ELR (cell line): ENCODE results near the gene IFITM2.
A peak's percentile ranks its signal among the peaks of the same experiment; 100 is the strongest.
"Not testable (repeated sequence)": the region's sequence is repeated elsewhere in the genome, so short reads cannot be mapped to it uniquely, and the experiment has no call there.

ENCODE experiments used
- DNase-seq: peaks from one replicate; pipeline ENCODE4 v3.0.0-alpha.2; 2015; ENCODE audit warnings: low read depth

IFITM2 gene

DNA sequence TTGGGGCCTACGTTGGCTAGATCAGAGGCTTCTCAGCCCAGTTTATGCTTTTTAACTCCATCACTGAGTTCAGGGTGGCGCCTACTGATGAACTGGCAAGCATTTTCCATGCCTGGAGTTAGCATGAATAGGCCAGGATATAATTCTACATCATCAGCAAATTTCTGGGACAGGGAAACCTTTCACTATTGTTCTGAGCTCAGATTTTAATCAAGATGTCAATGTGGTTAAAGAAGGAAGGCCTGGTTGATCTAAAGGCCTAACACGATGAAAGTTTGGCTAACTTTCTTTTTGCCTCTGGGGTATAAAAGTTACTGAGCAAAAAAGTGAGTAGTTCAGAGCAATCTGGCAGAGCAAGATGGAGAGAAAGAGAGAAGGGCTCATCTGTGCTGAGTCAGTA lies 34.7 kb downstream of the IFITM2 start:
- no peak for DNase-seq

DNA sequence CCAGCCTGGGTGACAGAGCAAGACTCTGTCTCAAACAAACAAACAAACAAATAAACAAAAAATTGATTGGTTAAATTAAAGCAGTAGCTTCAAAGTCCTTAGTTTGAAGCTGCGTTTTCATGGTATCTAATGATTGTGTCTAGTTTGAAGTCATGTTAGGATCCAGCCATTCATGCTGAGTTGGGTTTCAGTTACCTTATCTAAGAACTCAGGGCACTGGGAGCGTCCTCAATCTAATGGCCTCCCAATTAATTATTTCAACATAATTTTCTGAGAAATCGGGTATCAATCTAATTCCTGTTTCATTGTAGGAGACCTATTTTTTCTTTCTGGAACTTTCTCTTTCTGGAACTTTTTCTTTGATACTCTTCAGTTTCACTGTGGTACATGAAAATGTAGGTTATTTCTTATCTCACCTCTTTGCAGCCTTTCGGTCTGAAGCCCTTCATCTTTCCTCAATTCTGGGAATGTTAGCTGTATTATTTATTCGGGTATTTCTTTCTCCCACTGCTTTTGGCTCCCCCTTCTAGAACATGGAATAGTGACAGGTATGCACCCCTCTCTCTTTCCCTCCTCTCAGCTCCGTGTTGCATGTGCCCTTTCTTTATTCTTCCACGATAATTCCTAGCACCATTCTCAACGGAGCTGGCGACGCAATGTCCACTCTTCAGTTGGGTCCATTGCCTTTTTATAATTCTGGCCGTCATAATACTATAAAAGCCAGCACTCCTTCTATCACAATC lies 37.4 kb downstream of the IFITM2 start:
- DNase-seq, result no peak

DNA sequence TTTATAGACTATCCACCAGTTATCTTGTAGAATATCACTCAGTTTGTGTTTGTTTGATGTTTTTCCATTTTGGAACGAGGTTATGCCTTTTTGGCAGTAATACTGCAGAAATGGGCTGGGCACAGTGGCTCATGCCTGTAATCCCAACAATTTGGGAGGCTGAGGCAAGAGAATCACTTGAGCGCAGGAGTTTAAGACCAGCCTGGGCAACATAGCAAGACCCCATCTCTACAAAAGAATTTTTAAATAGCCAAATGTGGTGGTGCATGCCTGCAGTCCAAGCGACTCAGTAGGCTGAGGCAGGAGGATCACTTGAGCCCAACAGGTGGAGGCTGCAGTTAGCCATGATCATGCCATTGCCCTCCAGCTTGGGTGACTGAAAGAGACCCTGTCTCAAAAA lies 38.9 kb downstream of the IFITM2 start:
- no peak for DNase-seq

DNA sequence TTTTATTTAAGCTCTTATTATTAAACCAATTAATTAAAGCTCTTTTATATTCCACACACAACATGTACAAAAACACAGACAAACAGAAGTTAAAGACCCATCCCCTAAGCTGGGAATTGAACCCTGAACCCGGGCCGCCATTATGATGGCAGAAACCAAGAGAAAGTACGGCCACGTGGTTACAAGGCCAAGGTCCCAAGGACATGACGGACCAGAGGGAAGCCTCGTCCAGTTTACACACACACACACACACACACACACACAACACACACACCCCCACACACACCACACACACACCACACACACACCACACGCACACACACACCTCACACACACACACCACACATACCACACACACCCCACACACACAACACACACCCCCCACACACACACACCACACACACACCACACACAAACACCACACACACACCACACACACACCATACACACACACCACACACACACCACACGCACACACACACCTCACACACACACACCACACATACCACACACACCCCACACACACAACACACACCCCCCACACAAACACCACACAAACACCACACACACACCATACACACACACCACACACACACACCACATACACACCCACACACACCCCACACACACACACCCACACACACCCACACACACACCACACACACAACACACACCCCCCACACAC lies 41.8 kb downstream of the IFITM2 start:
- not testable (repeated sequence) for DNase-seq

DNA sequence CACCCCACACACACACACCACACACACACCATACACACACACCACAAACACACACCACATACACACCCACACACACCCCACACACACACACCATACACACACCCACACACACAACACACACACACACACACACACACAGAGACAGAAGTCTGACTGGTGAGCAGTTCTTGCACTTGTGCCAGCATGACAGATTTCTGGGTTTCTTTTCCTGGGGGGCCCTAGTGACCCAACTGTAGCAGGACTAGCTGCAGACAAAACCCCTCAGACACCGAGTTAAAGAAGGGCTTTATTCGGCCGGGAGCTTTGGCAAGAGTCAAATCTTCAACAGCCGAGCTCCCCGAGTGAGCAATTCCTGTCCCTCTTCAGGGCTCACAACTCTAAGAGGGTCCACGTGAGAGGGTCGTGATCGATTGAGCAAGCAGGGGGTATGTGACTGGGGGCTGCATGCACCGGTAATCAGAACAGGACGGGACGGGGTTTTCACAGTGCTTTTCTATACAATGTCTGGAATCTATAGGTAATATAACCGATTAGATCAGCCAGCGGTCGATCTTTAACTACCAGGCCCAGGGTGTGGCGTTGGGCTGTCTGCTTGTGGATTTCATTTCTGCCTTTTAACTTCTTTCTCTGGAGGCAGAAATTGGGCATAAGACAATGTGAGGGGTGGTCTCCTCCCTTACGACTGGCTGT lies 42.6 kb downstream of the IFITM2 start:
- DNase-seq, result not testable (repeated sequence)

DNA sequence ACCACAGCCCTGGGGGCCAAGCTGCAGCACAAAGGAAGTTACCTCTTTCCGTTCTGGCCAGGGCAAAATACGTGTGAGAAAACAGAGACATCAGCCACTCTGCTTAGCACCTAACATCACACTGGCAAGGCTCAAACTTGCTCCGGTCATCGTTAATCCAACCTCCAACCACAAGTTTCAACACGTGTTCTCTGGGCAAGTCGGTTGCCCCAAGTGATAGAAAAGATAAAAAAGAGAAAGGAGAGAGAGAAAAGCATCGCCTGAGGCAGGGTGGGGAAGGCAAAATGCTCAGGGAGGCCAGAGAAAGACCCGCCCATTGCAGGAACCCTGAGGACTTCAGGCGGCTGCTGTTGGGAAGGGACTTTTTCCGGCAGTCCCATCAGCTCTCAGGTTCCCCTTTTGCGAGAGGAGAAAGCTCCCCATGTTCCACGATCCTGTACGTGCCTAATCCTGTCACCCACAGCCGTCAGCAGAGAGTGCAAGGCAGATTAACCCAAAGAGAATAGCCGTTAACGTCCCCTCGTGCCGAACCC lies 43.2 kb downstream of the IFITM2 start:
- DNase-seq, result no peak

DNA sequence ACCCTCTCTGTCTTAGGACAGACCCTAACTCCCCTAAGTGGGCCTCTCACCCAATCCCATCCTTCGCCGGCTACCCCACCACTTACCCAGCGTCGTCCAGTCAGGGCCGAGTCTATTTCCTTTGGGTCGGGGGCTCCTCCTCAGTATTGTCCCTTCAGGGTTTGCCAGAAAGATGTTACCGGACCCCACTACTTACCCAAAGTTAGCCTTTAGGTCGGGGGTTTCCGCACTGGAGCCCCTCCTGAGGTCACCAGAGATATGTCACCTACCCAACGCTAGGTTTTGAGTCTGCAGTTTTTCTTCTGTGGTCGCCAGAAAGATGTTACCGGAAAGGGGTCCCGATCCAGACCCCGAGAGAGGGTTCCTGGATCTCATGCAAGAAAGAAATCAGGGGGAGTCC lies 43.8 kb downstream of the IFITM2 start:
- no peak for DNase-seq

DNA sequence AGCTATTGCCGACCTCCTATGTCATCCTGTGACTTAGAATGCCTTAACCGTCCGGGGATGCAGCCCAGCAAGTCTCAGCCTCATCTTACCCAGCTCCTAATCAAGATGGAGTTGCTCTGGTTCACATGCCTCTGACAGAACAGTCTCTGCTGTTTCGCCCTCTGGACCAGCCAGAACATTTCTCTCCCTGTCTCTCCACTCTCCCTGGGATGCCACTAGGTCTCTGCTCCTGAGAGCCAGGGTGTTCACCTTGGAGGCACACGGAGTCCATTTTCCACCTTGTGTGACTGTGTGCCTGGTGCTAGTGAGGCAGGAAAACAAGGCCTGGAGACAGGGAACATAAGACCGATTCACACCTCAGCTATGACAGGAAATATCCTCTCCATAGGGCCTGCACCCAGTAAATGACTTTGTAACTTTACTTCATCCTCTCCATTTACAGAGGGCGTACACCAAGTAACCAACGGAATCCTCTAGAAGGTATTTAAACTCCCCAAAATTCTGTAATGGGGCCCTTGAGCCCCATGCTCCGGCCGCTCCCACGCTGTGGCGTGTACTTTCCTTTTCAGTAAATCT lies 44.9 kb downstream of the IFITM2 start:
- DNase-seq, result no peak

DNA sequence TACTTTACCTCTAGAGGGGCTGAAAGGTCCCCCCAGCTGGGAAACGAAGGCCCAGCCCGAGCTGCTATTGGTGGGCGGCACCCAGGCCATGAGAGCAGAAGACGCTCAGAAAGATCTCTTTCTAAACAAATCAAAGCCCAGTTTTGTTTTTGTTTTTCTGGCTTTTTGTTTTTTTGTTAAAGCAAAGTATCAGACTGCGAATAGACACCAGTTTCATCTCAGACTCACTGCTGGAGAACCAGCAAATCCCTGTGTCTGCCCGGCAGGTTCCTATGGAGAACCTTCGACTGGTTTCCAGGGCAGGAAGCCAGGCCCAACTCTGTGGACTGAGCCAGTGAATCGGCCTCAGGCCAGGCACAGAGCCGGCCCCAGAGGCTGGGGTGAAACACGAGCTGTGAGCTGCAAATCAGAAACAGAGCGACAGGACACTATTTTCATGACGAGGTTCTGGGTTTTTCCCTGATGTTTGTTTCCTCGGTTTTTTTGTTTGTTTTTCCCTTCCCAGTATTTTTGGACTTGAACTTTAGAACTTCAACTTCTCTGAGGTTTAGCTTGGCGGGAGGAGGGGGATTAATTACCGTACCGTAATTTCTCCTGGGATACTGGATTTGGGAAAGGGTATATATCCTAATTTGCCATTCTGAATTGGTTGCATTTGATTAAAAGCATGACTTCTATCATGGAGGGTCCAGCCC lies 45.7 kb downstream of the IFITM2 start:
- DNase-seq, result peak; percentile 38

DNA sequence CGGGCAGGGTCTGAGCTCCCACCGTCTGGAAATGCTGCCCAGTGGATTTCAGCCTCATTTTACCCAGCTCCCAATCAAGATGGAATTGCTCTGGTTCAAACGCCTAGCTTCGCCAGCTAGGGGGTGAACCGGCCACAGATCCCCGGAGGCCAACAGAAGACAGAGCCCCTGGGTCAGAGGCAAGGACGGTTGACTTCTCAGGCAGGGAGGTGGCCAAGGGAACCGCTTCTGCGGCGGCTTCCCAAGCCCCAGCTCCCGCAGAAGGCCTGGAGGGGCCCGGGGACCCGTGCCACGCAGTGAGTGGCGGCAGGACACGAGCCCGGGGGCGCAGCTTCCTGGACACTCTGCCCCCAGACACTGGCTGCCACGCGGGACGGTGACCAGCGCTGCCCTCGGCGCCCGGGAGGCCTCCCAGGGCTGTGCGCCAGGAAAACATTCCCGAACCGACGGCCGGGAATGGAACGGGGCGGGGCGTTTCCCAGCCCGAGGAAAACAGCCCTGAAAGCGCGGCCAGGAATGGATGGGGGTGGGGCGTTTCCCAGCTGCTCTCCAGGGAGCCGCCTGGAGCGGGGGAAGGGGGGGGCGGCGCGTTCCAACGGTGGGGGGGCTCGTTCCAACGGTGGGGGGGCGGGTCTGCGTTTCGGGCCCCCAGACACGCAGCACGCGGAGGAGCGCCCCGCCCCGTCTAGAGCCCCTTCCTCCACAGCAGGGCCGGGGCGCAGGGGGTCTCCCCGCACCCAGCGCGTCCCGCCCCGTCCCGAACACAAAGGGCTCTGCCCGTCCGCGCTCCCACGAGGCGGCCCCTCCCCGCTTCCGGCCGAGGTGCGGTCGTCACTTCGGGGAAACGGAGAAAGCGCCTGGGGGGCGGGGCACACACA lies 48.2 kb downstream of the IFITM2 start:
- DNase-seq, result peak; percentile 90

DNA sequence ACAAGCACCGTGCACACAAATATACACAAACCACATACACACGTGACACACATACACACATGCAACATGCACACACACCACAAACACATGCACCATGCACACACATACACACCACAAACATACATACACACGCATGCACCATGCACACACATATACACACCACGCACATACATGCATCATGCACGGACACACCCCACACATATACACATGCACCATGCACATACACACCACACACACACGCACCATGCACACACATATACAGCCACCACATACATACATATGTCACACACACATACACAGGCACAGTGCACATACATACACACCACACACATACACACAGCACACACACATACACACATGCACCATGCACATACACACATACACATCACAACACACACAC lies 49.0 kb downstream of the IFITM2 start:
- no peak for DNase-seq

DNA sequence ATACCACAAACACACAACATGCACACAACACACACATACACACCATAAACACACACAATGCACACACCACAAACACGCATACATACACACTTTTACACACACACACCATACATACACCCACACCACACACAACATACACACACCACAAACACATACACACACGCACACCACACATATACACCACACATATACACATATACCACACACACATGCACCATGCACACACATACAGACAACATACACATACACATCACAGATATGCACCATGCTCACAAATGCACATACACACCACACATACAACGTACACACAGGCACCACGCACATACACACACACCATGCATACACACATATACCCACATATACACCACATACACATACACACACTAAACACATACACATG lies 50.0 kb downstream of the IFITM2 start:
- DNase-seq, result no peak

DNA sequence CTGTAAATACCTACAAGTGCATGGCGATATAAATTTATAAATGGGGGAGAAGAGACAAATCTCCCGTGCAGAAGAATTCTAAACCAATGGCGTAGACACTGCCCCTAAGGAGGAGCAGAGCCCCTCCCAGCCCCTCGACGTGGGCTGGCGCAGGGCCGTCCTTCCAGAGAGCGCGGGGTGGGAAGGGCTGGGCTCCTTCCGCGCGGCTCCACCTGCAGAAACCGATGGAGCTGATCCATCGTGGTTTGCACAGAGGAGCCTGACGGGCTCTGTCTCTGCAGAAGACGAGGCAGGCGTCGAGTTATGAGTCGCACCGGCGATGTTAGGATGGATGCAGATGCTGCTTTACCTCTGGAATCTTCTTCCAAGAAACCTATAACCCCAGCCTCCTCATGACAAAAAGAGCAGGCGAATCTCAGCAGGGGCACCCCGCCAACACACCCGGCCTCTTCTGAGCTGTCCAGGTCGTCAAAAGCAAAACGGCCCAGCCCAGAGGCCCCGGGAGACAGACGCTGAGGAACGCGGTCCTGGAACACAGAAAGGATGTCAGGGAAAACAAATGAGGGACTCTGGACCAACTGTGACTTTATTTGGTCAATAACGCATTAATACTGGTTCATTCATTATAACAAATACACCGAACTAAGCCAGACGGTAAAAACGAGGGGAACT lies 50.6 kb downstream of the IFITM2 start:
- no peak for DNase-seq
